ENCODE results near the gene POLR3A.

POLR3A gene

GRCh38 chr10:77922055-77922454 is 107.3 kb downstream of the POLR3A start:
- DNase-seq: no peak

- DNase-seq: no peak
Observed at GRCh38 chr10:77921395-77921794, 107.9 kb downstream of the POLR3A start.

- DNase-seq: no peak
Observed at GRCh38 chr10:77920495-77920894, 108.8 kb downstream of the POLR3A start.

GRCh38 chr10:77919713-77920108 is 109.6 kb downstream of the POLR3A start:
- DNase-seq: no peak

Measured in anterior cingulate cortex (tissue), 58 donors.